Small intestine (tissue), 4 donors: ENCODE results near the gene KRTAP9-6. TPM values are rescaled to one million over a fixed set of nuclear protein-coding genes. Genes with fewer than 3 reads are reported as not detected.

ENCODE experiments used
- polyA plus RNA-seq, 4 donors: library from polyadenylated mRNA; stranded (reverse) in 3 of 4; unstranded in 1 of 4; fragments of 200-250 nt in 3 of 4; fragments of 120-200 nt in 1 of 4; gene quantifications; one replicate each; pipeline versions ENCODE4 v1.2.1 to v1.2.3, GENCODE V29; 2013
- donor health status: healthy with polysubstance abuse.
- donor health status: Bipolar disorder and iron deficiency.
- donor health status: healthy.

The KRTAP9-6 gene
- polyA plus RNA-seq, 4 donors, result not detected

Other genes starting within 250 kb of the KRTAP9-6 start
- under 1 TPM in 1 of 4 donors, not detected in 3; 0.04 TPM for gene KRTAP1-5, start 238.2 kb upstream of the KRTAP9-6 start, polyA plus RNA-seq
- not detected for gene KRTAP1-4, start 235.2 kb upstream of the KRTAP9-6 start, polyA plus RNA-seq
- gene KRTAP1-3, start 230.5 kb upstream of the KRTAP9-6 start, polyA plus RNA-seq, result not detected
- gene KRTAP1-1, start 223.9 kb upstream of the KRTAP9-6 start, polyA plus RNA-seq, result not detected
- not detected for gene KRTAP2-1, start 218.1 kb upstream of the KRTAP9-6 start, polyA plus RNA-seq
- gene KRTAP2-2, start 210.1 kb upstream of the KRTAP9-6 start, polyA plus RNA-seq, result not detected
- not detected for gene KRTAP2-3, start 205.3 kb upstream of the KRTAP9-6 start, polyA plus RNA-seq
- gene KRTAP2-4, start 199.5 kb upstream of the KRTAP9-6 start, polyA plus RNA-seq, result not detected
- gene KRTAP4-7, start 181.2 kb upstream of the KRTAP9-6 start, polyA plus RNA-seq, result not detected
- not detected for gene KRTAP4-8, start 167.2 kb upstream of the KRTAP9-6 start, polyA plus RNA-seq
- not detected for gene KRTAP4-16, start 163.2 kb upstream of the KRTAP9-6 start, polyA plus RNA-seq
- gene KRTAP4-9, start 160.0 kb upstream of the KRTAP9-6 start, polyA plus RNA-seq, result not detected
- gene KRTAP4-11, start 147.0 kb upstream of the KRTAP9-6 start, polyA plus RNA-seq, result not detected
- gene KRTAP4-12, start 141.2 kb upstream of the KRTAP9-6 start, polyA plus RNA-seq, result not detected
- not detected for gene KRTAP4-6, start 124.8 kb upstream of the KRTAP9-6 start, polyA plus RNA-seq
- not detected for gene KRTAP4-5, start 115.6 kb upstream of the KRTAP9-6 start, polyA plus RNA-seq
- gene KRTAP4-4, start 104.6 kb upstream of the KRTAP9-6 start, polyA plus RNA-seq, result not detected
- gene KRTAP4-3, start 97.2 kb upstream of the KRTAP9-6 start, polyA plus RNA-seq, result not detected
- gene KRTAP4-2, start 87.2 kb upstream of the KRTAP9-6 start, polyA plus RNA-seq, result not detected
- not detected for gene KRTAP4-1, start 80.5 kb upstream of the KRTAP9-6 start, polyA plus RNA-seq
- gene KRTAP9-1, start 75.5 kb upstream of the KRTAP9-6 start, polyA plus RNA-seq, result not detected
- gene KRTAP9-2, start 38.7 kb upstream of the KRTAP9-6 start, polyA plus RNA-seq, result not detected
- gene KRTAP9-3, start 32.9 kb upstream of the KRTAP9-6 start, polyA plus RNA-seq, result not detected
- not detected for gene KRTAP9-8, start 27.4 kb upstream of the KRTAP9-6 start, polyA plus RNA-seq
- gene KRTAP9-4, start 15.7 kb upstream of the KRTAP9-6 start, polyA plus RNA-seq, result not detected
- not detected for gene KRTAP9-9, start 10.0 kb upstream of the KRTAP9-6 start, polyA plus RNA-seq
- not detected for gene KRTAP9-7, start 10.3 kb downstream of the KRTAP9-6 start, polyA plus RNA-seq
- gene KRTAP29-1, start 37.5 kb downstream of the KRTAP9-6 start, polyA plus RNA-seq, result not detected
- not detected for gene KRTAP16-1, start 43.9 kb downstream of the KRTAP9-6 start, polyA plus RNA-seq
- not detected for gene KRTAP17-1, start 50.3 kb downstream of the KRTAP9-6 start, polyA plus RNA-seq
- not detected for gene KRT33A, start 85.5 kb downstream of the KRTAP9-6 start, polyA plus RNA-seq
- gene KRT33B, start 104.4 kb downstream of the KRTAP9-6 start, polyA plus RNA-seq, result not detected
- not detected for gene KRT34, start 116.9 kb downstream of the KRTAP9-6 start, polyA plus RNA-seq
- gene KRT31, start 132.2 kb downstream of the KRTAP9-6 start, polyA plus RNA-seq, result not detected
- gene KRT37, start 159.2 kb downstream of the KRTAP9-6 start, polyA plus RNA-seq, result not detected
- gene KRT38, start 175.6 kb downstream of the KRTAP9-6 start, polyA plus RNA-seq, result not detected
- not detected for gene KRT32, start 202.0 kb downstream of the KRTAP9-6 start, polyA plus RNA-seq
- not detected for gene KRT35, start 215.8 kb downstream of the KRTAP9-6 start, polyA plus RNA-seq
- under 1 TPM in 1 of 4 donors, not detected in 3; 0.04 TPM for gene KRT36, start 224.5 kb downstream of the KRTAP9-6 start, polyA plus RNA-seq
- 10 to 100 TPM in 3 of 4 donors, under 1 TPM in 1; 0.37 to 37.6 (median 18.2) TPM for gene KRT13, start 240.2 kb downstream of the KRTAP9-6 start, polyA plus RNA-seq